ENCODE results near the gene NLRP1.

The NLRP1 gene

DNA sequence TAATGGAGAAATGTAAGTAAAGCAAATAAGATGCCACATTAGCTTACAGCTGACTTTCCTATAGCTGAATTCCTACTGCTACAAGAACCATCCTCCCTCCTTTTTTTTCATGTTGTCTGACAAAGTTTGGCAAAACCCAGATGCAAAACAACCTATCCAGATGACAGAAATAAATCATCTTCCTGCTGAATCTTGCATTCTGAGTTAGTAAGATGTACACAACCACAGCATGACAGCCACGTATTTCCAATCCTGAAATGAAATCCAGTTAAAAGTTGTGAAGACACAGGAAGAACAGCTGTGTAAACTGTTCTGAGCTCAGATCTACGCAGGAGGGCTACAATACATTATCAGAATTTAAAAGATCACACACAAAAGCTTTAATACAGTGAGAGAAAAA is 110.4 kb downstream of the NLRP1 start:
- no peak for DNase-seq (ENCODE audit: low spot score)

- no peak for DNase-seq (ENCODE audit: low spot score)
Observed at GRCh38 chr17:5472511-5472910, 111.8 kb downstream of the NLRP1 start.

DNA sequence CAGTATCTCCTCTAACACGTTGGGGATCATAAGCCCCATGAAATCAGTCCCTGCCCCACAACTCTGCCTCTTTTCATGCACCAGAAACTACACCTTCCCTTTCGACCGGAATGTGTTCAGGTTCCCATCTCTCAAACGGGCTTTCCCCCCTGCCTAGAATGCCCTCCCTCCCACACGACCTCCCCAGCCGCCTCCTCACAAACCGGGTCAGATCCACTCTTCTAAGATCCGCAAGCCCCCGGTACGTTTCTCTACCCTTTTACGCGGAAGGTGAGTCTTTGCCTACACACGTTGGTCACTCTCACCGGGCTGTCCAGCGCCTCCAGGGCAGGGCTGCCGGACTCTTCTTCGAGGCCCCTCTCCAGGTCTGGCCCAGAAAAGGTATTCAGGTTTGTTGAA is 116.2 kb downstream of the NLRP1 start:
- DNase-seq (ENCODE audit: low spot score): no peak

- peak; percentile 19 for DNase-seq (ENCODE audit: low spot score)
Observed at GRCh38 chr17:5467416-5467815, 116.9 kb downstream of the NLRP1 start.

- no peak for DNase-seq (ENCODE audit: low spot score)
Observed at GRCh38 chr17:5466295-5466694, 118.0 kb downstream of the NLRP1 start.

- DNase-seq (ENCODE audit: low spot score): no peak
Observed at GRCh38 chr17:5464717-5465507, 119.4 kb downstream of the NLRP1 start.
